Endothelial cell of umbilical vein (primary cell): Measurements from ENCODE around the gene LILRA5. TPM values are rescaled to one million over a fixed set of nuclear protein-coding genes. Genes with fewer than 3 reads are reported as not detected.
"Not testable (repeated sequence)": the region's sequence is repeated elsewhere in the genome, so short reads cannot be mapped to it uniquely, and the experiment has no call there.

ENCODE experiments used
- BruUV-seq: library from RNA; stranded (reverse); fragments of 400-500 nt; replicated peaks from 2 replicates; lab custom pipeline; 2021; lab: Mats Ljungman, UMichigan
- CTCF ChIA-PET: fragments of 300-600, 350-600 bp; sonication (Branson Sonifier 250); formaldehyde crosslinking; loops from one replicate; lab custom pipeline; 2021; ENCODE audit warnings: antibody characterized with exemption, inconsistent platforms; lab: Charles Lee
- POLR2A ChIA-PET: fragments of 300-600, 350-600 bp; sonication (Branson Sonifier 250); formaldehyde crosslinking; loops from one replicate; lab custom pipeline; 2021; ENCODE audit warnings: antibody characterized with exemption, inconsistent platforms; lab: Charles Lee
- DNase-seq: peaks from one replicate; pipeline ENCODE4 v3.0.0-alpha.2; 2011; ENCODE audit warnings: low read depth, low spot score
- FAIRE-seq: peaks from 2 replicates; lab custom pipeline; 2011; peaks lifted over from hg19 to GRCh38; lab: Jason Lieb, UNC
- H2AFZ ChIP-seq: 2 replicates; pipeline ENCODE4 v1.6.0; 2012; ENCODE audit warnings: low read depth, low read length, control low read depth, inconsistent platforms
- H3K27ac ChIP-seq: 2 replicates; pipeline ENCODE4 v1.5.1; 2011; ENCODE audit warnings: low read depth, mild to moderate bottlenecking, control low read depth, low read length, moderate library complexity; ENCODE audit not compliant: insufficient read depth
- H3K27me3 ChIP-seq, 2 experiments: 2 replicates each; pipeline versions ENCODE4 v1.6.0 to v1.6.1; 2011; ENCODE audit warnings: low read length in 2 of 2, mixed read lengths in 1 of 2; ENCODE audit not compliant: control insufficient read depth in 2 of 2, insufficient read depth in 2 of 2
- H3K36me3 ChIP-seq, 2 experiments: 2 replicates in 1 of 2; 3 replicates in 1 of 2; pipeline ENCODE4 v1.5.1; 2011; ENCODE audit warnings: low read length in 2 of 2, mild to moderate bottlenecking in 1 of 2, moderate library complexity in 1 of 2; ENCODE audit not compliant: control insufficient read depth in 2 of 2, insufficient read depth in 2 of 2; ENCODE audit errors: extremely low read depth in 1 of 2
- H3K4me1 ChIP-seq: 3 replicates; pipeline ENCODE4 v1.5.1; 2011; ENCODE audit warnings: mild to moderate bottlenecking, low read length; ENCODE audit not compliant: control insufficient read depth, insufficient read depth; ENCODE audit errors: extremely low read depth
- H3K4me2 ChIP-seq: 2 replicates; pipeline ENCODE4 v1.6.1; 2011; ENCODE audit warnings: low read length, control low read depth, mixed read lengths; ENCODE audit not compliant: insufficient read depth
- H3K4me3 ChIP-seq, 3 experiments: fragments of 200-600 bp in 1 of 3; sonication (generic), shearing (Covaris generic) in 1 of 3; replicated peaks in 1 of 3; 2 replicates each; pipeline ENCODE4 v1.5.1; 2011 to 2016; ENCODE audit warnings: control low read depth in 3 of 3, low read length in 3 of 3, mild to moderate bottlenecking in 2 of 3, inconsistent platforms in 1 of 3, low read depth in 1 of 3, moderate library complexity in 1 of 3; ENCODE audit not compliant: insufficient read depth in 1 of 3
- H3K79me2 ChIP-seq: 2 replicates; pipeline ENCODE4 v1.6.0; 2012; ENCODE audit warnings: low read length, inconsistent platforms; ENCODE audit not compliant: control insufficient read depth, insufficient read depth
- H3K9ac ChIP-seq: replicated peaks from 2 replicates; pipeline ENCODE3; 2011; ENCODE audit warnings: low read length, control low read depth; ENCODE audit not compliant: insufficient read depth; ENCODE audit errors: extremely low read depth
- H3K9me1 ChIP-seq: replicated peaks from 3 replicates; pipeline ENCODE4 v1.6.0; 2011; ENCODE audit warnings: mild to moderate bottlenecking, low read length; ENCODE audit not compliant: control insufficient read depth, insufficient read depth; ENCODE audit errors: extremely low read depth
- H3K9me3 ChIP-seq: replicated peaks from 2 replicates; pipeline ENCODE4 v1.5.1; 2012; ENCODE audit warnings: low read length, inconsistent platforms; ENCODE audit not compliant: control insufficient read depth, insufficient read depth
- H4K20me1 ChIP-seq: replicated peaks from 2 replicates; pipeline ENCODE3; 2011; ENCODE audit warnings: mild to moderate bottlenecking, low read length; ENCODE audit not compliant: control insufficient read depth, insufficient read depth; ENCODE audit errors: extremely low read depth
- CTCF ChIP-seq, 2 donors: IDR thresholded peaks; 1 replicate in 1 of 2; 2 replicates in 1 of 2; pipeline ENCODE4 v1.5.1; 2011; ENCODE audit warnings: low read length in 2 of 2, mild to moderate bottlenecking in 2 of 2, moderate library complexity in 2 of 2, control low read depth in 1 of 2, inconsistent platforms in 1 of 2, low read depth in 1 of 2; ENCODE audit not compliant: insufficient read depth in 1 of 2; ENCODE audit errors: extremely low read depth in 1 of 2
- EZH2 ChIP-seq: IDR thresholded peaks from 2 replicates; pipeline ENCODE4 v1.6.1; 2012; ENCODE audit warnings: borderline replicate concordance, low read depth, mild to moderate bottlenecking, moderate library complexity, low read length, inconsistent platforms; ENCODE audit not compliant: severe bottlenecking
- MAX ChIP-seq: IDR thresholded peaks from 2 replicates; pipeline ENCODE4 v1.6.1; 2011; ENCODE audit not compliant: insufficient read depth, insufficient read length
- dilution Hi-C: fragments of 300-500 bp; cut with MboI; formaldehyde crosslinking; loops from one replicate; pipeline ENCODE4 v1.15.0; 2019; ENCODE audit warnings: low sequenced_read_pairs; ENCODE audit not compliant: extremely low pct_ligation_motif_present
- intact Hi-C: fragments of 100-400 bp; cut with micrococcal nuclease; formaldehyde crosslinking; loops from one replicate; pipeline ENCODE4 v1.10.0; 2022
- polyA plus RNA-seq, 4 experiments: library from polyadenylated mRNA; depleted of rRNA in 3 of 4; stranded (reverse) in 3 of 4; unstranded in 1 of 4; fragments of >200 nt; gene quantifications; 2 replicates each; pipeline versions ENCODE4 v1.2.1 to v1.2.3, GENCODE V29; 2011 to 2012; ENCODE audit warnings: missing spikeins in 1 of 4
- total RNA-seq: library from RNA; stranded (reverse); gene quantifications from 2 replicates; pipeline ENCODE4 v1.2.3, GENCODE V29; 2021

Gene LILRA5
- total and polyA plus RNA-seq, 2 donors (not counting 3 experiments of a cell fraction or from before 2014, with no cell fraction given): not detected

GRCh38 chr19:54281007-54281728 lies 31.8 kb downstream of the LILRA5 start, which contains the start of gene LILRB2:
TSS of gene LILRB2 (minus strand) at chr19:54281110. CDS start at chr19:54280496, 614 bp downstream.
- CTCF ChIA-PET: no interaction called here
- dilution Hi-C loops (no loop called here), intact Hi-C loops (no loop called here)
- no peaks in the 10 kb centered on the region for H4K20me1 ChIP-seq
- no peaks in the 10 kb centered on the region for H3K9me3 ChIP-seq
- H3K9ac ChIP-seq: no peak within 1 kb of the TSS
- no peak for FAIRE-seq
- TF ChIP-seq CTCF (IDR thresholded peaks at IDR 0.05; ENCODE audit: extremely low read depth in 1 of 2, insufficient read depth in 1 of 2, low read depth in 1 of 2, low read length in 2 of 2) (no peak), EZH2 (no peak), MAX (no peak)
- peaks cover 3 to 6% of the 10 kb centered on the region in 2 experiments for H3K27me3 ChIP-seq
- no peak within 1 kb of the TSS for H3K4me2 ChIP-seq
- no peak within 1 kb of the TSS for H3K27ac ChIP-seq
- H3K9me1 ChIP-seq: no peaks in the 10 kb centered on the region
- POLR2A ChIA-PET: no interaction called here
- H3K36me3 ChIP-seq: no peaks in the 10 kb centered on the region
- DNase-seq: no peak
- H2AFZ ChIP-seq: no peak within 1 kb of the TSS
- H3K4me1 ChIP-seq: no peaks in the 10 kb centered on the region
- H3K79me2 ChIP-seq: no peaks in the 10 kb centered on the region
- H3K4me3 ChIP-seq: no peak within 1 kb of the TSS
- BruUV-seq: no TSS peak

- H3K27ac ChIP-seq, H3K27me3 ChIP-seq, H4K20me1 ChIP-seq, intact Hi-C loops, H3K36me3 ChIP-seq, H3K9me1 ChIP-seq, BruUV-seq, H3K9me3 ChIP-seq, H3K4me2 ChIP-seq, DNase-seq, H3K4me3 ChIP-seq, dilution Hi-C loops, POLR2A ChIA-PET, H3K9ac ChIP-seq, FAIRE-seq, H2AFZ ChIP-seq, H3K4me1 ChIP-seq, CTCF ChIA-PET, H3K79me2 ChIP-seq: not testable (repeated sequence)
Observed at GRCh38 chr19:54280441-54280840, 32.5 kb downstream of the LILRA5 start.

GRCh38 chr19:54280025-54280424 lies 32.9 kb downstream of the LILRA5 start:
- dilution Hi-C loops, H3K4me1 ChIP-seq: not testable (repeated sequence)

More at GRCh38 chr19:54280025-54280424, 32.9 kb downstream of the LILRA5 start:
- H2AFZ ChIP-seq, H3K79me2 ChIP-seq, POLR2A ChIA-PET, FAIRE-seq, H3K27ac ChIP-seq, H3K36me3 ChIP-seq, H3K9me3 ChIP-seq, H3K27me3 ChIP-seq, H3K4me2 ChIP-seq, H3K9ac ChIP-seq, intact Hi-C loops, DNase-seq, CTCF ChIA-PET, H4K20me1 ChIP-seq, BruUV-seq, H3K9me1 ChIP-seq, H3K4me3 ChIP-seq: not testable (repeated sequence)
